ENCODE data around the gene E2F1. TPM values are rescaled to one million over a fixed set of nuclear protein-coding genes. Genes with fewer than 3 reads are reported as not detected.
A peak's percentile ranks its signal among the peaks of the same experiment; 100 is the strongest.

The E2F1 gene, protein sequence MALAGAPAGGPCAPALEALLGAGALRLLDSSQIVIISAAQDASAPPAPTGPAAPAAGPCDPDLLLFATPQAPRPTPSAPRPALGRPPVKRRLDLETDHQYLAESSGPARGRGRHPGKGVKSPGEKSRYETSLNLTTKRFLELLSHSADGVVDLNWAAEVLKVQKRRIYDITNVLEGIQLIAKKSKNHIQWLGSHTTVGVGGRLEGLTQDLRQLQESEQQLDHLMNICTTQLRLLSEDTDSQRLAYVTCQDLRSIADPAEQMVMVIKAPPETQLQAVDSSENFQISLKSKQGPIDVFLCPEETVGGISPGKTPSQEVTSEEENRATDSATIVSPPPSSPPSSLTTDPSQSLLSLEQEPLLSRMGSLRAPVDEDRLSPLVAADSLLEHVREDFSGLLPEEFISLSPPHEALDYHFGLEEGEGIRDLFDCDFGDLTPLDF
- total RNA-seq (2014; rRNA removed; shearing (Covaris generic)), result 128 and 135 TPM in 2 replicates
- 148 and 168 TPM in 2 replicates for total RNA-seq (2022)
- percentile 96 among the genes with signal in this experiment for Bru-seq, nascent RNA
- BruChase-seq, experiment 1, labeled RNA remaining after a 6-hour chase, result percentile 96 among the genes with signal in this experiment
- BruChase-seq, experiment 2, labeled RNA remaining after a 2-hour chase, result percentile 97 among the genes with signal in this experiment
- long read RNA-seq, transcript E2F1-201 (7 exons, 2,503 nt), result major isoform, 243 of 378 reads
- long read RNA-seq, partial matches to known transcripts, result 82 of 378 reads
- long read RNA-seq, other reads (novel, unspliced or antisense), result 53 of 378 reads

DNA sequence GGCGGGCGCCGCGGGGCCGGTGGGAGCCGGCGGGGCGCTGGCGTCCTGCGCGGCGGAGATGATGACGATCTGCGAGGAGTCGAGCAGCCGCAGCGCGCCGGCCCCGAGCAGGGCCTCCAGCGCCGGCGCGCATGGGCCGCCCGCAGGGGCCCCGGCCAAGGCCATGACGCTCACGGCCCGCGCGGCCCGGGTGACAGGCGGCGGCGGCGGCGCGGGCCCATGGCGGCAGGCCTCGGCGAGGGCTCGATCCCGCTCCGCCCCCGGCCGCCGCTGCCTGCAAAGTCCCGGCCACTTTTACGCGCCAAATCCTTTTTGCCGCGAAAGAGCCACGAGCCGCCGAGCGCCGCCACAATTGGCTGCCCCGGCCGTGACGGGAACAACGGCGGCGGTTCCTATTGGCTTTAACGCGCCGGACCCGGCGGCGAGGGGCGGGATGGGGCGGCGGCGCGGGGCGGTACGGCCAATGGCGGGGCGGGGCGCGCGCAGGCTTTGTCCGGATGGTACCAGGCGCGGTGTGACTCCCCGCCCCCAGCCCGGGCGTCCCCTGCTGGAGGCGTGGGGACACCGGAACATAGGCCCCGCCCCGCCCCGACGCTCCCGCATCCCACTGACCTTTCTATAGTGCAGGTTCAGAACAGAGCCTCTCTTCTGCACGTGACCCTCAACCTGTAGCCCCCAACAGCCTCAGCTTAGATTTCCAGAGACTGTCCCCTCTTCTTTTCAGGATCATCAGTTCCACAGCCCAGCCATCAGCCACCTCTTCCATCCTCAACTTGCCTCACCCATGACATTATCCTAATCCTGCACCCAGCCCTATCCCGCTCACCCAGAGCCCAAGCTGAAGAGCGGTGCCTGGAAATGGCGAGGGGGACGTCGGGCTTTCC, at the start of gene E2F1:
E2F1 (minus strand) TSS at position 286 of the 884 bp plus-strand sequence; CDS start at position 165, 121 bp downstream.
- Histone ChIP-seq H3K9me3 (ENCODE audit: low read length) (no peaks in the 10 kb centered on the region), H3K4me2 (ENCODE audit: low read length) (peak within 1 kb of the TSS; percentile 97), H3K4me1 (ENCODE audit: insufficient read depth, low read length, poor library complexity, severe bottlenecking) (peaks cover 71% of the 10 kb centered on the region), H3K9me2 (ENCODE audit: insufficient read depth, low read length) (no peaks in the 10 kb centered on the region), H2AFZ (ENCODE audit: low read length) (peak within 1 kb of the TSS; percentile 54; the same call in 1 of the 2 replicates), H3K4me3 (ENCODE audit: low read depth, low read length, poor library complexity, severe bottlenecking) (peak within 1 kb of the TSS; percentile 90), H3K79me2 (ENCODE audit: insufficient read depth, low read depth, low read length) (peaks cover 39% of the 10 kb centered on the region), H3K27ac (ENCODE audit: low read depth, low read length, poor library complexity, severe bottlenecking) (peak within 1 kb of the TSS; percentile 94), H3K36me3 (ENCODE audit: insufficient read depth, low read length) (peaks cover 36% of the 10 kb centered on the region), H4K20me1 (ENCODE audit: insufficient read depth, low read length) (peaks cover 14% of the 10 kb centered on the region)
- intact Hi-C loops (cut with micrococcal nuclease; ENCODE audit: unreplicated experiment), result loop anchor here (1.0 to 10.0 kb wide), 5 partner anchors 45 to 1928 kb away; partner anchors contain the start of genes EIF2S2, SPAG4 and ZNF341
- ChIA-PET CTCF (ENCODE audit: unreplicated experiment) (interaction anchor here (1.0 kb wide), 1 partner anchor 242 kb away, joined by 9 read pairs; no protein-coding TSS in a partner anchor), POLR2A (interaction anchor here (0.6 to 1.5 kb wide), 6 partner anchors 14 to 285 kb away, joined by 3 to 6 read pairs (median 3); partner anchors contain the start of genes CDK5RAP1 and PXMP4)
- TF ChIP-seq EZH2phosphoT487 (IDR thresholded peaks at IDR 0.05; ENCODE audit: borderline replicate concordance, low read depth, low read length), result no peak
- TF ChIP-seq, protein P1, sequence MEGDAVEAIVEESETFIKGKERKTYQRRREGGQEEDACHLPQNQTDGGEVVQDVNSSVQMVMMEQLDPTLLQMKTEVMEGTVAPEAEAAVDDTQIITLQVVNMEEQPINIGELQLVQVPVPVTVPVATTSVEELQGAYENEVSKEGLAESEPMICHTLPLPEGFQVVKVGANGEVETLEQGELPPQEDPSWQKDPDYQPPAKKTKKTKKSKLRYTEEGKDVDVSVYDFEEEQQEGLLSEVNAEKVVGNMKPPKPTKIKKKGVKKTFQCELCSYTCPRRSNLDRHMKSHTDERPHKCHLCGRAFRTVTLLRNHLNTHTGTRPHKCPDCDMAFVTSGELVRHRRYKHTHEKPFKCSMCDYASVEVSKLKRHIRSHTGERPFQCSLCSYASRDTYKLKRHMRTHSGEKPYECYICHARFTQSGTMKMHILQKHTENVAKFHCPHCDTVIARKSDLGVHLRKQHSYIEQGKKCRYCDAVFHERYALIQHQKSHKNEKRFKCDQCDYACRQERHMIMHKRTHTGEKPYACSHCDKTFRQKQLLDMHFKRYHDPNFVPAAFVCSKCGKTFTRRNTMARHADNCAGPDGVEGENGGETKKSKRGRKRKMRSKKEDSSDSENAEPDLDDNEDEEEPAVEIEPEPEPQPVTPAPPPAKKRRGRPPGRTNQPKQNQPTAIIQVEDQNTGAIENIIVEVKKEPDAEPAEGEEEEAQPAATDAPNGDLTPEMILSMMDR (conservative IDR thresholded peaks at IDR 0.05; ENCODE audit: low read length), result 0 out of 2 replicates have a peak, but pooled peaks have one; percentile 50
- no TSS peak for BruUV-seq (replicated peaks)
- peak; percentile 97 for DNase-seq (ENCODE audit: low spot score)

DNA sequence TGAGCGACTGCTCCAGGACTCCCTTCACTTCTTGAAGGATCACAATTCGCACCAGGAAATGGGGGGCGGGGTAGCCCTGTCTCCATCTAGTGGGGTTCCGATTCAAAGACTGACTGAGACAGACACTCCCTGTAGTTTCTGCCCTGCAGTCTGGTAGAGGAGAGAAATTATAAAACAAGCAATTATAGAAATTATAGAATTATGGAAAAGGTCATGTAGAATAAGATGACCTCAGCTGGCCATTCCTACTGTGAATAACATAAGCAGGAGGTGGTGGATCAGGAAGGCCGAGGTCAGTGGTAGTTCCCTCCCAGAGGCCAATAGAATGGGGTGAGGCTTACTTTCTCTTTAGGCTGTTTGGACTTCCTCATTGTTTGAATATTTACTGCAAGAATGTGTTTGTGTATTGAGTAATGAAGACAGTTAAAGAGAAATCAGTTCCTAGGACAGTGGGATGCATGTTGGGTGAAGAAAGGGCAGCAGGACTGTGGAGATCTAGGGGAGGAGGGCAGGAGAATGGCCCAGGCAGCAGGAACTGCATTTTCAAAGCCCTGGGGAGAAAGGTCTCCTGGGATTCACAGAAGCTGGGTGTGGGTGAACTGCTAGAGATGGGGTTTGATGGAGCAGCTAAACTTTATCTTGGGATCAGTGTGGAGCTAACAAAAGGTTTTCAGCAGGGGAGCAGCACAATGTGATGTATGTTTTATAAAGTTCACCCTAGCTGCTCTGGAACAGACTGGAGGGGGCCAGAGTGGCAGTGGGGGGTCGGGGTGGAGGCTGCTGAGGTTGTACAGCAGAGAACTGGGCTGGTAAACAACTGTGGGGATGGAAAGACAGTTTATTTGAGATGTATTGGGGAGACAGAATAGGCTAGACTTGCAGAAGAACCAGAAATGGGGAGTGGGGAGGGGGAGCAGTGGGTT, 47.7 kb upstream of the E2F1 start:
- POLR2A ChIA-PET, result interaction anchor here (0.7 kb wide), 1 partner anchor 68 kb away, joined by 4 read pairs; no protein-coding TSS in a partner anchor
- Histone ChIP-seq H3K4me2 (ENCODE audit: low read length) (peak overlapping the region; percentile 89), H3K9me2 (ENCODE audit: insufficient read depth, low read length) (no peaks in the 10 kb centered on the region), H3K27ac (ENCODE audit: low read depth, low read length, poor library complexity, severe bottlenecking) (peak overlapping the region; percentile 90), H3K4me3 (ENCODE audit: low read depth, low read length, poor library complexity, severe bottlenecking) (peak overlapping the region; percentile 70), H3K4me1 (ENCODE audit: insufficient read depth, low read length, poor library complexity, severe bottlenecking) (peaks cover 30% of the 10 kb centered on the region), H3K9me3 (ENCODE audit: low read length) (peaks cover 16% of the 10 kb centered on the region), H2AFZ (ENCODE audit: low read length) (peak overlapping the region; percentile 59; the same call in 1 of the 2 replicates), H4K20me1 (ENCODE audit: insufficient read depth, low read length) (no peaks in the 10 kb centered on the region), H3K36me3 (ENCODE audit: insufficient read depth, low read length) (peaks cover 4% of the 10 kb centered on the region; the same call in 1 of the 2 replicates), H3K79me2 (ENCODE audit: insufficient read depth, low read depth, low read length) (no peaks in the 10 kb centered on the region; the same call in 1 of the 2 replicates)
- BruUV-seq (replicated peaks), result no TSS peak
- intact Hi-C loops (cut with micrococcal nuclease; ENCODE audit: unreplicated experiment), result loop anchor here (2.0 to 5.0 kb wide), 3 partner anchors 77 to 287 kb away; partner anchors contain the start of gene CHMP4B
- CTCF ChIA-PET (ENCODE audit: unreplicated experiment), result no interaction called here
- TF ChIP-seq, protein P1 (conservative IDR thresholded peaks at IDR 0.05; ENCODE audit: low read length), result 0 out of 2 replicates have a peak, but pooled peaks have one; percentile 29
- TF ChIP-seq EZH2phosphoT487 (IDR thresholded peaks at IDR 0.05; ENCODE audit: borderline replicate concordance, low read depth, low read length), result no peak
- peak; percentile 65 for DNase-seq (ENCODE audit: low spot score)

All from OCI-LY7 (cell line).